ENCODE data around the gene RAB5A.

- TF ChIP-seq POLR2A (IDR thresholded peaks at IDR 0.05; ENCODE audit: low read depth, low read length) = no peak
- TF ChIP-seq POLR2AphosphoS5 (IDR thresholded peaks at IDR 0.05; ENCODE audit: low read depth, low read length) = no peak
- no peak for TF ChIP-seq TAF1 (IDR thresholded peaks at IDR 0.05; ENCODE audit: borderline replicate concordance, low read depth, low read length)
Observed at GRCh38 chr3:19911452-19911851, 35.4 kb upstream of the RAB5A start.
